HFFc6 (cell line): ENCODE measurements around the gene COPA. TPM values are rescaled to one million over a fixed set of nuclear protein-coding genes. Genes with fewer than 3 reads are reported as not detected.

Experiments used
- DNase-seq: peaks from one replicate; pipeline ENCODE4 v3.0.0-alpha.2; 2018
- H3K27ac Mint-ChIP-seq: 2 replicates; pipeline ENCODE4 v1.8.0; 2020; ENCODE audit warnings: mild to moderate bottlenecking, mixed read lengths
- H3K27me3 Mint-ChIP-seq: 2 replicates; pipeline ENCODE4 v1.8.0; 2021; ENCODE audit warnings: mild to moderate bottlenecking, moderate library complexity, mixed read lengths; ENCODE audit not compliant: insufficient read depth
- H3K36me3 Mint-ChIP-seq: 2 replicates; pipeline ENCODE4 v1.8.0; 2021; ENCODE audit warnings: low read depth, mixed read lengths
- H3K4me1 Mint-ChIP-seq: 2 replicates; pipeline ENCODE4 v1.8.0; 2020; ENCODE audit warnings: low read depth, mixed read lengths
- H3K4me3 Mint-ChIP-seq: 2 replicates; pipeline ENCODE4 v1.8.0; 2020; ENCODE audit warnings: mild to moderate bottlenecking, moderate library complexity, mixed read lengths
- H3K9me3 Mint-ChIP-seq: 2 replicates; pipeline ENCODE4 v1.8.0; 2020; ENCODE audit warnings: mild to moderate bottlenecking, mixed read lengths
- total RNA-seq, 6 experiments: library from RNA; stranded (reverse); fragmentation: NEBNext Ultra II Directional; extraction: Animal tissue kit (Norgen Biotek cat#: 25700); gene quantifications; 2 replicates in 1 of 6; 3 replicates in 5 of 6; pipeline ENCODE4 v1.2.3, GENCODE V29; 2021
- TF ChIP-seq, protein P1 (sequence below): fragments of 200-600 bp; sonication (generic); IDR thresholded peaks from 2 replicates; pipeline ENCODE4 v1.5.0; 2021; ENCODE audit warnings: antibody characterized with exemption, mild to moderate bottlenecking

COPA gene
- total RNA-seq, 6 experiments from 2014 or later: 218 to 257 (median 249) TPM

DNA sequence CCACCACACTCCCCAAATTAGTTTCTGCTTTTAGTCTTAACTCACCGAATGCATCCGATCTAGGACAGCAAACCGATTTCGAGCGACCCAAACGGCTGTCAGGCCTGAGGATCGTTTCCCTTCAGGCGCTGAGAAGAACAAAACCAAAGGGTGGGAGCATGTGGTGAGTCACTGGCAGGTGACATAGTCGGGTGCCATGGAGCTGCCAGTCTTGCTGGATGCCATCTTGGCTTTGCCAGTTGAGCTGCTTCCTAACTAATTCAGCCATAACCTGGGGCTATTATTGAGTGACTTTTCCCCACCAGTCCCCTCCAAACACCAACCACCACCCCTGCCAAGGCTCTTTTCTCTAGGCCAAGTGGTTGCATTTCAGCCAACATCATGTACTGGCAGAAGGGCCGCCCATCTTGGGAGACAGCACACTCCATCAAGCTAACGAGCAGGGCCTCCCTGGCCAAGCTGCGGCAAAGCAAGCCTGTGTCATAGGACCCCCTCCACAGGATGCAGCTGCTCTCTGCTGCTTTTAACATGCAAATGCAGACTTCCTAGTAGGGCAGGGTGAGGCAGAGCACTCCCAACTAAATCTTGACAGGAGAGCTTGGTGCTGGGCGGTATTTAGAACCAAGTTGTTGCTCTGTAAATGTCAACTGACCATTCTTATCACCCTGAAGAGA is 35.8 kb downstream of the COPA start:
- Mint-ChIP-seq H3K4me3 (no peak overlapping the region), H3K9me3 (no peaks in the 10 kb centered on the region), H3K27ac (no peak overlapping the region), H3K27me3 (no peaks in the 10 kb centered on the region), H3K4me1 (peaks cover 28% of the 10 kb centered on the region), H3K36me3 (peaks cover 52% of the 10 kb centered on the region)
- TF ChIP-seq, protein P1, sequence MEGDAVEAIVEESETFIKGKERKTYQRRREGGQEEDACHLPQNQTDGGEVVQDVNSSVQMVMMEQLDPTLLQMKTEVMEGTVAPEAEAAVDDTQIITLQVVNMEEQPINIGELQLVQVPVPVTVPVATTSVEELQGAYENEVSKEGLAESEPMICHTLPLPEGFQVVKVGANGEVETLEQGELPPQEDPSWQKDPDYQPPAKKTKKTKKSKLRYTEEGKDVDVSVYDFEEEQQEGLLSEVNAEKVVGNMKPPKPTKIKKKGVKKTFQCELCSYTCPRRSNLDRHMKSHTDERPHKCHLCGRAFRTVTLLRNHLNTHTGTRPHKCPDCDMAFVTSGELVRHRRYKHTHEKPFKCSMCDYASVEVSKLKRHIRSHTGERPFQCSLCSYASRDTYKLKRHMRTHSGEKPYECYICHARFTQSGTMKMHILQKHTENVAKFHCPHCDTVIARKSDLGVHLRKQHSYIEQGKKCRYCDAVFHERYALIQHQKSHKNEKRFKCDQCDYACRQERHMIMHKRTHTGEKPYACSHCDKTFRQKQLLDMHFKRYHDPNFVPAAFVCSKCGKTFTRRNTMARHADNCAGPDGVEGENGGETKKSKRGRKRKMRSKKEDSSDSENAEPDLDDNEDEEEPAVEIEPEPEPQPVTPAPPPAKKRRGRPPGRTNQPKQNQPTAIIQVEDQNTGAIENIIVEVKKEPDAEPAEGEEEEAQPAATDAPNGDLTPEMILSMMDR: no peak
- DNase-seq: no peak

DNA sequence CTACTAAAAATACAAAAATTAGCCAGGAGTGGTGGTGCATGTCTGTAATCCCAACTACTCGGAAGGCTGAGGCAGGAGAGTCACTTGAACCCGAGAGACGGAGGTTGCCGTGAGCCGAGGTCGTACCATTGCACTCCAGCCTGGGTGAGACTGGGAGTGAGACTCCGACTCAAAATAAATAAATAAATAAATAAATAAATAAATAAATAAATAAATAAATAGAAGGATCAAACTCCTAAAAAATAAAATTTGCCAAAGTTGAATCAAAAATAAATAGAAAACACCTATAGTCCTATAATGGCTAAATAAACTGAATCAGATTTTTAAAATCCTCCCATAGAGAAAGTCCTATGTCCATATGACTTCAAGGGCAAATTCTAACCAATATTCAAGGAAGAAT is 42.9 kb downstream of the COPA start:
- Mint-ChIP-seq H3K36me3 (peaks cover 52% of the 10 kb centered on the region), H3K27ac (no peak overlapping the region), H3K9me3 (no peaks in the 10 kb centered on the region), H3K4me3 (no peak overlapping the region), H3K4me1 (no peaks in the 10 kb centered on the region), H3K27me3 (peaks cover 5% of the 10 kb centered on the region)
- TF ChIP-seq, protein P1: no peak
- DNase-seq: no peak

DNA sequence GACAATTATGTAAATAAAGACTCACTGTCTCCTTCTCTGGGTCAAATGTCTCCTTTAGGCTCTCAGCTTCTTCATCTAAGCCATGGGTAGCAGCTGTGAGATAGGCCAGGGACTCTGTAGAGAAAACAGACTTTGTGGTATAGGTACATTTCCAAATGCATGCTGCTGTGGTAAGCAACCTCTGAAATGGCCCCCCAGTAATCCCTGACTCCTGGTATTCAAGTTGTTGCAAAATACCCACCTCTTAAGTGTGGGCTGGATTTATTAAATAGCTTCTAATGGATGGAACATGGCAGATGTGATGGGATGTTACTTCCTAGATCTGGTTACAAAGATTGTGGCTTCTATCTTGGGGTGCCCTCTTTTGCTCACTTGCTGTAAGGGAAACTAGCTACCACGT is 47.0 kb downstream of the COPA start:
- peaks cover 7% of the 10 kb centered on the region for H3K27me3 Mint-ChIP-seq
- peak overlapping the region; percentile 36 for H3K27ac Mint-ChIP-seq
- TF ChIP-seq, protein P1: no peak
- H3K4me1 Mint-ChIP-seq: no peaks in the 10 kb centered on the region
- peaks cover 71% of the 10 kb centered on the region for H3K36me3 Mint-ChIP-seq
- no peak for DNase-seq
- no peaks in the 10 kb centered on the region for H3K9me3 Mint-ChIP-seq
- H3K4me3 Mint-ChIP-seq: no peak overlapping the region

DNA sequence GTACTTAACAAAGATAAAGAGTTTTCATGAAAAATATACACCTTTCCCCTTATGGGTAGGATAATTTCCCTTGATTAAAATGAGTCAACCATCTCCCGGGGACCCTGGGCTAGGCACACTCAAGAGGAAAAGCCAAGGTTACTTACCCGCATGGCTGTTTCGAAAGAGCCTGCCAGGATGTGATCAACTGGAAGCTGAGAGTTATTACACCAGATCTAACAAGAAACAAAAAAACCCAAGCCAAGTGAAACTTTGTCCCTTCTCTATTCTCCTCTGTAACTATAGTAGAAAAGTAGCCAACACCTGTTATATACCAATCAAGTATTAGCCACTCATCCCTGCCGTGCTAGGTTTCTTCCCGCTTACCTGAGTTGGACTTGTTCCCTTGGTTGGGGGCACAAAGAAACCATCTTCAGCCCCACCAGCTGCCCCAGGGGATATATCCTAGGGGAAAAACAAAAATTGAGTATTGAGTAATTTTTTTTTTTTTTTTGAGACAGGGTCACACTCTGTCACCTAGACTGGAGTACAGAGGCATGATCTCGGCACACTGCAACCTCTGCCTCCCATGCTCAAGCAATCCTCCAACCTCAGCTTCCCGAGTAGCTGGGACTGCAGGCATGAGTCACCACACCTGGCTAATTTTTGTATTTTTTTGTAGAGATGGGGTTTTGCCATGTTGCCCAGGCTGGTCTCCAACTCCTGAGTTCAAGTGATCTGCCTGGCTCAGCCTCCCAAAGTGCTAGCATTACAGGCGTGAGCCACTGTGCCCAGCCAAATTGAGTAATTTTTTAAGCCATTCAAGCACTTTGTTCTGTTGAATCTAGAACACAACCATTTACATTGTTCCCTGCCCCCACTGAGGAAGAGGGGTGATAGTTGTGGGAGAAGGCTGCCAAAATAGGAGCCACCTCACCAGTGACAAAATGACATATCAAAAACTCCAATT is 49.8 kb downstream of the COPA start:
- DNase-seq: no peak
- peak overlapping the region; percentile 40; the same call in 1 of the 2 replicates for H3K27ac Mint-ChIP-seq

More for the DNA sequence above, 49.8 kb downstream of the COPA start:
- peaks cover 5% of the 10 kb centered on the region for H3K27me3 Mint-ChIP-seq
- H3K4me3 Mint-ChIP-seq: no peak overlapping the region
- TF ChIP-seq, protein P1: no peak
- no peaks in the 10 kb centered on the region for H3K9me3 Mint-ChIP-seq
- peaks cover 75% of the 10 kb centered on the region for H3K36me3 Mint-ChIP-seq
- H3K4me1 Mint-ChIP-seq: no peaks in the 10 kb centered on the region
